Bronchial epithelial cell (primary cell): ENCODE results near the gene ARL6IP1. TPM values are rescaled to one million over a fixed set of nuclear protein-coding genes. Genes with fewer than 3 reads are reported as not detected.

Experiments
- DNase-seq: peaks from one replicate; pipeline ENCODE4 v3.0.0-alpha.2; 2010; ENCODE audit warnings: low read depth
- FAIRE-seq: peaks from 2 replicates; lab custom pipeline; 2011; peaks lifted over from hg19 to GRCh38; lab: Jason Lieb, UNC
- H3K27me3 ChIP-seq: 2 replicates; pipeline ENCODE4 v1.5.1; 2011; ENCODE audit warnings: low read length; ENCODE audit not compliant: control insufficient read depth, insufficient read depth
- H3K36me3 ChIP-seq: 2 replicates; pipeline ENCODE4 v1.5.1; 2011; ENCODE audit warnings: low read length; ENCODE audit not compliant: control insufficient read depth, insufficient read depth
- H3K4me3 ChIP-seq: 2 replicates; pipeline ENCODE4 v1.5.1; 2011; ENCODE audit warnings: mild to moderate bottlenecking, low read depth, low read length, control low read depth
- CTCF ChIP-seq: IDR thresholded peaks from 2 replicates; pipeline ENCODE4 v1.5.1; 2011; ENCODE audit warnings: mild to moderate bottlenecking, moderate library complexity, low read length, control low read depth, inconsistent platforms; ENCODE audit not compliant: insufficient read depth, severe bottlenecking
- total RNA-seq: library from RNA; depleted of rRNA; stranded (reverse); fragments of >200 nt; gene quantifications from 2 replicates; pipeline ENCODE4 v1.2.1, GENCODE V29; 2014

The ARL6IP1 gene
- total RNA-seq, 1 donor from 2014 or later, result 375 TPM

- Histone ChIP-seq H3K36me3 (no peaks in the 10 kb centered on the region), H3K27me3 (no peaks in the 10 kb centered on the region), H3K4me3 (no peak overlapping the region)
- FAIRE-seq (no peak), DNase-seq (peak; percentile 56)
- no peak for TF ChIP-seq CTCF
These were observed 2.5 kb upstream of the ARL6IP1 start for GRCh38 chr16:18803569-18804462.

GRCh38 chr16:18802767-18803343 lies 1.5 kb upstream of the ARL6IP1 start:
- FAIRE-seq, result no peak
- no peak for DNase-seq
- no peaks in the 10 kb centered on the region for H3K27me3 ChIP-seq
- TF ChIP-seq CTCF, result no peak
- no peak overlapping the region for H3K4me3 ChIP-seq
- no peaks in the 10 kb centered on the region for H3K36me3 ChIP-seq

- H3K4me3 ChIP-seq, result peak overlapping the region; percentile 99
- FAIRE-seq (no peak), DNase-seq (peak; percentile 17)
- no peak for TF ChIP-seq CTCF
- H3K27me3 ChIP-seq, result no peaks in the 10 kb centered on the region
- H3K36me3 ChIP-seq, result no peaks in the 10 kb centered on the region
These were observed 589 bp downstream of the ARL6IP1 start for GRCh38 chr16:18800775-18801144.

- TF ChIP-seq CTCF, result no peak
- DNase-seq (peak; percentile 7), FAIRE-seq (no peak)
- H3K4me3 ChIP-seq, result peak overlapping the region; percentile 99
- peaks cover 1% of the 10 kb centered on the region for H3K36me3 ChIP-seq
- H3K27me3 ChIP-seq, result no peaks in the 10 kb centered on the region
These were observed 1.1 kb downstream of the ARL6IP1 start for GRCh38 chr16:18800293-18800692.

- Histone ChIP-seq H3K4me3 (no peak overlapping the region), H3K27me3 (no peaks in the 10 kb centered on the region), H3K36me3 (peaks cover 2% of the 10 kb centered on the region)
- FAIRE-seq (no peak), DNase-seq (no peak)
- no peak for TF ChIP-seq CTCF
These were observed 1.8 kb downstream of the ARL6IP1 start for GRCh38 chr16:18799500-18799899.
